CD1c-positive myeloid dendritic cell (primary cell): ENCODE results near the gene GAB2.
A peak's percentile ranks its signal among the peaks of the same experiment; 100 is the strongest.
"Not testable (repeated sequence)": the region's sequence is repeated elsewhere in the genome, so short reads cannot be mapped to it uniquely, and the experiment has no call there.

ENCODE experiments used
- DNase-seq: peaks from one replicate; pipeline ENCODE4 v3.0.0-alpha.2; 2016; ENCODE audit errors: extremely low spot score

GAB2 gene

DNA sequence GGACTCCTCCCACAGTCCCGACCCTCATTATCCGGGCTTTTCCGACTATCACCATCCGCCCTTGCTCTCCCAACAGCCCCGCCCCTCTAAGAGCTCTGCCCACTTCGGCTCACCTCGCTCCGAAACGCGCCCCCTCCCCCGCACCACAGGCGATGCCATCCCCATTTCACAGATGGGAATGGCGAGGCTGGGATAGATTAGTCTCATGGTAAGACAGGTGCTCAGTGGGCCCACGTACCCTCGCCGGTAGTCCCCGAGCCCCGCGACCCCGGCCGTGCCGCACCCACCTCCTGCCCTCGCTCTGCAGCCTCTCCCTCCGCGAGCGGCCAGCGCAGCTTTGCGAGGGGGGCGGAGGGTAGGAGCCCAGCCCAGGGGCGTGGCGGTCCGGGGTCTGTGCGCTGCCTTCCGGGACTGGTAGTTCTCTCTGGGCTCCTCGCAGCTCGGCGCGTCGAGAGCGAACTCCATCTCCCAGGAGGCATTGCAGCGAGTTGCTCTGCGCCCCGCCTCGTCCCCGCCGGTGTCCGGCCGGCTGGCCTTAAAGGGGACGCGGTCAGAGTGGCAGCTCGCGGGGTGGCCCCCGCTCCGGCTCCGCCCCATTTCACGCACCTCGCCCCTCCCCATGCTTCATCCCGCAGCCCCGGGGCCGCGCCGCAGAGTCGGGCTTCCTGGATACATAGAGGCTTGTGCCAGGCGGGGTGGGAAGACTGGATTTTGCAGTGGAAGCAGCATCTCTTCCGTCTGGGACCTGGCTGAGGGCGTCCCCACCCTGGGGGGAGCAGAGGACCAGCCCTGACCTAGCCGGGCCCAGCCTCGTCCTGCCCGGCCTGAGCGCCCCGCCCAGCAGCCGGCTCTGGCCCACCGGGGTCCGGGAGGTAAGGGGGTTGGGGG, 229.1 kb downstream of the GAB2 start, which contains the start of the genes KCTD21 and USP35:
Gene KCTD21, minus strand, starts transcription at position 341 of the 888 bp plus-strand sequence. CDS start 14,072 bp downstream, outside the sequence.
Gene USP35, plus strand, starts transcription at position 634 of the 888 bp plus-strand sequence. CDS start 7,327 bp downstream, outside the sequence.
- peak; percentile 97 for DNase-seq

DNA sequence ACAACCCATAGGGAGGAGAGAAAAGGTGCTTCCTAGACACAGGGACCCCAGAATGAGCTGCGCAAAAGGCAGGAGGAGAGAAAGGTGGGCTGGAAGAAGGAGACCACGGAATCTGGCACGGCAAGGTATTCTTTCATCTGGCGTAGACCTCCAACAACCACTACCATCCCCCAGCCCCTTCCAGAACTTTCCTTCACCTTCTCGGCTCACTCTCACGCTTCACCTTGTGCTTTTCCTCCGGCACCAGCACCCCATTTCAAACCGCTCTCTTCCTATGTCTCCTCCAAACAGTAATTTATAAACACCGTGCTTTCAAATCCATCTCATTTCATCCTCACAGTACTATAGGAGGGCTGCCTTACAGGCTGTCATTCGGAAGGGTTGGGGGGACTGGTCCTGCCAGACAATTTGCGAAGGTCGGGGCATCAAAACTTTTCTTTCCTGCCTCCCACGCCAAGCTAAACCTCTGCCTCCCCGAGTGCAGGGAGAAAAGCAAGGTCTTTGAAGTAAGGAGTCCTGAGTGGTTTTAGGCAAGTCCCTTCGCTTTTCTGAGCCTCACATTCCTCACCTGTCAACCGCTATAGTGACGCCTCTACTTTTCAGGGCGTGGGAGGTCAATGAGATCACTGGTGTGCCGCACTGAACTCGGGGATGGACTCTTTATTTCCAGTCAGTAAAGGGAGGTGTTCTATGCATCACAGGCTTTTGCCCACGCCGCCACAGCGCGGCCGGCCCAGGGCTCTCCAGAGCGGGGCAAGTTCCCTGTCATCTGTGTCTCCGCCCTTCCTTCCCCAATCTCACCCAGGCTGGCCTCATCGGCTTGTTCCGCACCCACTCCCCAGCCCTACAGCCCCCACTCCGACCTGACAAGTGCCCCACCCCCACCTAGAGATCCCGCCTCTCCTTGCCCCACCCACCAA, 230.0 kb downstream of the GAB2 start:
- peak; percentile 93 for DNase-seq

DNA sequence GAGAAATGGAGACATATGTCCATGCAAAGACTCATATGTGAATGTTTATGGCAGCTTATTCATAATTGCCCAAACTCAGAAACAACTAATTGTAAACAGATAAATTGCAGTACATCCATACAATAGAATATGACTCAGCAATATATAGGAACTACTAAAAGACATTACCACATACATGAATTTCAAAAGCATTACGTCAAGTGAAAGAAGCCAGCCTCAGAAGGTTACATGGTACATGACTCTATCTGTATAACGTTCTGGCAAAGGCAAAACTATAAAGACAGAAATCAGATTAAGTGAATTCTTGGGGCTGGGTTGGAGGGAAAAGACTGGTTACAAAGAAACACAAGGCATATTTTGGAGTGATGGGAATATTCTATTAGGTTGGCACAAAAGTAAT, 236.4 kb downstream of the GAB2 start:
- peak; percentile 56 for DNase-seq

DNA sequence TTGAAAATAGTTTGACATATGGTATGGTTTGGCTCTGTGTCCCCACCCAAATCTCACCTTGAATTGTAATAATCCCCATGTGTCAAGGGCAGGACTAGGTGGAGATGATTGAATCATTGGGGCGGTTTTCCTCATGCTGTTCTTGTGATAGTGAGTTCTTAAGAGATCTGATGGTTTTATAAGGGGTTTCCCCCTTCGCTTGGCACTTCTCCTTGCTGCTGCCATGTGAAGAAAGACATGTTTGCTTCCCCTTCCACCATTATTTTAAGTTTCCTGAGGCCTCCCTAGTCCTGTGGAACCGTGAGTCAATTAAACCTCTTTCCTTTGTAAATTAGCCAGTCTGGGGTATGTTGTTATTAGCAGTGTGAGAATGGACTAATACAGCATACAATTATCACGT, 236.9 kb downstream of the GAB2 start:
- DNase-seq: peak; percentile 25

DNA sequence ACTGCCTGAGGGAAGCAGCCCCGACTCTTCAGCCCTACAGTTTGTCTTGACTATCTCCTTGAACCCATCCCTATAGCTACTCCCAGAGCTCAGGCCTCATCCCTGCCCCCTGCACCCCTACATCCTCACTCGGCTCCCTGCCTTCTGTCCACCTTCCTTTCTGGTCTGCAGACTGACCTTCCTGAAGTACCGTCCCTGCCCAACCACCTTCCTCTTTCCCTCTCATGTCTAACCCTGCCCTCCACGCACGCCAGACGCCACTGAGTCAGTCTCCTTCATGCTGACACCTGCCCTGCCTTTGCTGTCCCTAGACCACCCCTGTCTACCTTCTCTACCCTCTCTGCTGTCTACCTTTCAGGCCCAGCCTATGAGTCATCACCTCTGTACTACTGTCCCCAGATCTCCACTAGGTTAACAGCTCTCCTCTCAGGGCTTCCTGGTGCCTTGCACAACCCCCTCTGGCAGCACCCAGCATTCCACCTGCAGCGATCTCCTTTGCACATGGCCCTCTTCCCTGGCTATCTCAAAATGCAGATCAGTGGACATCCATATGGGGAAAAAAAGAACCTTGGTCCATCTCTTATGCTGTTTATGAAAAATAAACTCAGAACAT, 238.1 kb downstream of the GAB2 start:
- no peak for DNase-seq

DNA sequence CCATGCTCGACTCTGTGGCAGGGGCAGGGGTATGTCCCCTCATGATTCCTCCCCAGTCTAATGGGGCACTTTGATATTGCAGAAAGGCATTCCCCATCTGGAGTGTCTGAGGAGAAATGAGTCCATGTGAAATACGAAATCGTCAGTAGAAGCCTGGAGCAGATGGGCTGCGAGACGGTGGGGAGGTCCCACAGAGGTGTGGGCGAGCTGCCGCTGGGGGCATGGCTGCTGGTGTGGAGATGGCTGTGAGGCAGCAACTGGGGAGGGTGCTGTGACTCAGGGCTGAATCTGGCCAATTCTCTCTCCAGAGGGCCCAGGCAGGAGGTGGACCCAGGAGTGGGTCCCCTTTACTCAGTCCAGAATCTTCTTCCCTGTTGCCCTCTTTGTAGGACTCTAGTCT, 240.4 kb downstream of the GAB2 start:
- no peak for DNase-seq

DNA sequence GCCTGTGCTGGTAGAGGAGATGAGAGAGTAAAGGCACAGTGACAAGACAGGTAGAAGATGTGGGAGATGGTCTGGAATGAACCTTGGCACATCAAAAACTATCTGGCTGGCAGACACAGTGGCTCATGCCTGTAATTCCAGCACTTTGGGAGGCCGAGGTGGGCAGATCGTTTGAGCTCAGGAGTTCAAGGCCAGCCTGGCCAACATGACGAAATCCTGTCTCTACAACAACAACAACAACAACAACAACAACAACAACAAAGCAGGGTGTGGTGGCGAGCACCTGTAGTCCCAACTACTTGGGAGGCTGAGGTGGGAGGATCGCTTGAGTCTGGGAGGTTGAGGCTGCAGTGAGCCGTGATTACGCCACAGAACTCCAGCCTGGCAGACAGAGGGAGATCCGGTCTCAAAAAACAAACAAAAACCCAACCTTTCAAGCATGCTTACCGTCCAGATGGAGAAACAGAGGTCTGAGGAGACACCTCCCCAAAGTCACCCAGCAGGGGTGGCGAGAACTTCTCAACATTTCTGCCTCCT, 240.9 kb downstream of the GAB2 start:
- DNase-seq: no peak

DNA sequence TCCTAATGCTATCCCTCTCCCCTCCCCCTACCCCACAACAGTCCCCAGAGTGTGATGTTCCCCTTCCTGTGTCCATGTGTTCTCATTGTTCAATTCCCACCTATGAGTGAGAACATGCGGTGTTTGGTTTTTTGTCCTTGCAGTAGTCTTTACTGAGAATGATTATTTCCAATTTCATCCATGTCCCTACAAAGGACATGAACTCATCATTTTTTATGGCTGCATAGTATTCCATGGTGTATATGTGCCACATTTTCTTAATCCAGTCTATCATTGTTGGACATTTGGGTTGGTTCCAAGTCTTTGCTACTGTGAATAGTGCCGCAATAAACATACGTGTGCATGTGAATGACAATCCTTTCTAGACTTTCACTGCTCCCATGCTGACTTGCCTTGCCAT, 241.8 kb downstream of the GAB2 start:
- not testable (repeated sequence) for DNase-seq

DNA sequence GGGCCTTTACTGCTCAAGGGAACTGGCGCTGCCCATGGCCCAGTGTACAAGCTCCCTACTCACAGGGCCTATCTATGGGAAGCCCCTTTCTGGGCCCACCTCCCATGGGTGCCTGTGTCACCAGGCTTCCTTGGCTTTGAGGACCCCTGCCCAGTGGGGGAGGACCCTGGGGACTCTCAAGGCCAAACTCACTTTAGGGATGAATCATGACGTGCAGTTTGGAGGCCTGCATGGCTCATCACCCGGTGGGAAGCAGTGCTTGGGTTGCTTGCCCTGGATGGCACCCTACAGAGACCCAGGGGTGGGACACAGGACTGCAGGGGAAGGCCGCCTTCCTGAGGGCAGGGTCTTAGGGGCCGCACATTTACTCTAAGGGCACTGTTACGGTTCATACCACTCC, 245.7 kb downstream of the GAB2 start:
- no peak for DNase-seq

DNA sequence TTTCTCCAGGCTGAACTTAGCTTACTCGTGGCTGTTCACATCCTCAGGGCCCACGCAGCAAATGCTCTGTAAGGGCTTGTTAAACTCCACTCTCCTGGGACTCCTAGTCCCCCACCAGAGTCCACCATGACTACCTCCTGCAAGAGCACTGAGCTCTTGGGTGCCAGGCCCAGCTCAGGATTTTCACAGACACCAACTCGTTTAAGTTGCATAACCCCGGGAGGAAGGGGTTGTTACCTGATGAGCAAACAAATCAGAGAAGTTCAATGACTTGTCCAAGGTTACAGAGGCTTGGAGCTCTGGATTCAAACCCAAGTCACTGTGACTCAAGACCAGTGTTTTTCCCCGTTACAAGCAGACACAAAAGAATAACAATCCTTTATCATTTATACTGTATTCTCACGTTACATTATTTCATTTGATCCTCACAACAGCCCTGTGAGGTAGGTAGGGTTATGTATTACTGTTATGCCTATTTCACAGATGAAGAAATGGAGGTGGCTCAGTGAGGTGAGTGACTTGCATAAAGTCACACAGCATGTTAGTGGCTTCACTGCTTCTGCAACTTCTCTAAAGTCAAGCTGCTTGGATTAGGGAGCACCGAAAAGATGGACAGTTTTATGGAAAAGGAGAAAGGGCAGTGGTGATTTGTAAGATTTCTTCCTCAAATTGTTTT, 246.6 kb downstream of the GAB2 start:
- no peak for DNase-seq

DNA sequence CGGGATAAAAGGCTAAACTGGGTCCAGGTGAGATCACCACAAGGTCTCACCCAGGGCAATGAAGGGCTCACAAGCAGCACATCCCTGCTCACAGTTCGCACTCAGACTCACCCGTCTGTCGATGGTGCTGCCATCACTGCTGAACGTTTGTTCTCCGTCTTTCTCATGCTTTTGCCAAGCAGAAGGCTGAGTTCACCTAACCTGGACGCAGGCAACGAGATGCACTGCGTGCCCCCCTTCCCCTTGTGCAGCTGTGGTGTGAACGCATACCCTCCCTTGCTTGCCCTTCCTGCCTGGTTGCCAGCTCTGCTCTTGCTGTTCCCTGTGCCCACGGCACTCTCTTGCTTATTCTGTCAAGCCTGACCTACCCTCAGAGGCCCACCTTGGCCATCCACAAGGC, 247.2 kb downstream of the GAB2 start:
- no peak for DNase-seq

DNA sequence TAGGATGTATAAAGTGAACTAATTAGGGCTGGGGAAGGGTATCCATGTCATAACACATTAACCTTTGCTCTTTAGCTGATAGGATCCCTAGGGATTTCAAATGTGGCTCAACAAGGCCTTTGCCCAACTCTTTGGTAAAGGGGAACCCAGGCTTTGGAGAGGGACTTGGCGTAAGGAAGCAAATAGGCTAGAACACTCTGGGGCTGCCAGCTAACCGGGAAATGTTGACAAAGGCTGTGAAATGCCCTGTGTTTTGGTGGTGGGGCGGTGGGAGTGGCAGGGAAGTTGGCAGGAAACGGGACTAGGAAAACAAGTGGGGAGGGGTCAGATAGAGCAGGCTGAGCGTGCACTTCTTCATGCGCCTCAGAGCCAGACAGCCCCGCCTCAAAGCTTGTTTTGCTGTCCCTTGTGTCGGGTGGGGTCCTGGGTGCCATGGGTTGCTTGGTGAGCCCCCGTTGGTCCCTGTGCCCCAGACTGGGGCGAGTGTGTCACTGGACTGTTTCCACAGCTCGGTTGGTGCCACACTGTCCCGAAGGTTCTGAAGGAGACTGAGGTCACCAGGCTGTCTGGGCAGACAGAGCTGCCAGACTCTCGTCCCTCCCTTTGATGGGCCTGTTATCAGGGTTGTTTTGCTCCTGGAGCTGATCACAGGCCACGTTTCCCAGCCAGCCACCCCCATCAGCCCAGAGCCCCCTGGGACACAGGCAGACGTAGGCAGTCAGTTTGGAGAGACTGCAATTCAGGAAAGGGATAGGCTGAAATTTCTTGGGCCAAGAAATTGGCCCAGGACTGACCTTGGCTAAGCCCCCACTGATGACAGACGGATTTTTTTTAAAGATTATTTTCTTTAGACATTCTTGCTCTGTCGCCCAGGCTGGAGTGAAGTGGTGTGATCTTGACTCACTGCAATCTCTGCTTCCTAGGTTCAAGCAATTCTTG, 248.8 kb downstream of the GAB2 start:
- no peak for DNase-seq

DNA sequence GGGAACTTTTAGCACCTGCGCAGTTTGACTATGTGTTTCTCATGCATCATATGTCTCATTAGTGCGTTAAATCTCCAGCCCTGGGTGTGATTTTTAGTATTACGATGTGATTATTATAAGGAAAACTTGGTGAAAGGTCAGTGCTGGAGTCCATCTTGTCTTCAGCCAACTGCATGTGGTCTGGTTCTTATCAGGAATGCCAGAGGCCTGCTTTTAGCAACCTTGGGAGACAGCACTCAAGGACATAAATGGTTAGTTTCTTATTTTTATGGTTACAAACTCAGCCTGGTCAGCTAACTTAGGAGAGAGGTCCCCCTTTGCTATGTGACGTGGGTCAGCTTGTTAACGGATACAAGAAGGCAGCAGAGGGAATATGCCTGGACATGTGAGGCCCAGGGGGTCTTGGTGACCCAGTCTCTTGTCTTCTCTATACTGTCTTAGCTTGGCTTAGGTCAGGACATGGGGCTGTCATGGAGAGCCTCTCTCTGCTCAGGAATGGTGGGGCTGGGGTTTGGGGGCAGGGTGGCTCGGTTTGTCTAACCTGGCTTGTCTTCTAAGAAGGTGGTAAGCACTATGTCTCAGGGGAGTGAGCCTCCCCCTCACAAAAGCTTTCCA, 250.7 kb downstream of the GAB2 start:
- no peak for DNase-seq
